IPS-18c (cell line): ENCODE data around the gene RNF44.
"Not testable (repeated sequence)": the region's sequence is repeated elsewhere in the genome, so short reads cannot be mapped to it uniquely, and the experiment has no call there.

Experiments
- H3K4me3 ChIP-seq: 2 replicates; pipeline ENCODE4 v1.7.0; 2013; ENCODE audit warnings: low read depth, mild to moderate bottlenecking, low read length, moderate library complexity; ENCODE audit not compliant: insufficient read depth
- H3K9me3 ChIP-seq: one replicate; pipeline ENCODE4 v1.6.1; 2013; ENCODE audit warnings: mild to moderate bottlenecking, low read length, moderate library complexity; ENCODE audit not compliant: control insufficient read depth, insufficient read depth

RNF44 gene

GRCh38 chr5:176508603-176509002 lies 28.6 kb downstream of the RNF44 start:
- no peaks in the 10 kb centered on the region for H3K9me3 ChIP-seq
- H3K4me3 ChIP-seq, result no peak overlapping the region

GRCh38 chr5:176507911-176508310 lies 29.3 kb downstream of the RNF44 start:
- no peaks in the 10 kb centered on the region for H3K9me3 ChIP-seq
- no peak overlapping the region for H3K4me3 ChIP-seq

- no peaks in the 10 kb centered on the region for H3K9me3 ChIP-seq
- H3K4me3 ChIP-seq, result no peak overlapping the region
Observed at GRCh38 chr5:176503496-176503895, 33.7 kb downstream of the RNF44 start.

GRCh38 chr5:176501333-176501732 lies 35.9 kb downstream of the RNF44 start:
- Histone ChIP-seq H3K9me3 (no peaks in the 10 kb centered on the region), H3K4me3 (no peak overlapping the region)

- no peak overlapping the region for H3K4me3 ChIP-seq
- H3K9me3 ChIP-seq, result no peaks in the 10 kb centered on the region
Observed at GRCh38 chr5:176500511-176500910, 36.7 kb downstream of the RNF44 start.

GRCh38 chr5:176499273-176499672 lies 37.9 kb downstream of the RNF44 start:
- H3K4me3 ChIP-seq, result no peak overlapping the region

GRCh38 chr5:176497852-176498251 lies 39.4 kb downstream of the RNF44 start:
- Histone ChIP-seq H3K9me3 (no peaks in the 10 kb centered on the region), H3K4me3 (no peak overlapping the region)

More at GRCh38 chr5:176499273-176499672, 37.9 kb downstream of the RNF44 start:
- no peaks in the 10 kb centered on the region for H3K9me3 ChIP-seq

GRCh38 chr5:176492431-176492830 lies 44.8 kb downstream of the RNF44 start:
- H3K4me3 ChIP-seq, result no peak overlapping the region
- H3K9me3 ChIP-seq, result no peaks in the 10 kb centered on the region

- H3K9me3 ChIP-seq, result no peaks in the 10 kb centered on the region
- no peak overlapping the region for H3K4me3 ChIP-seq
Observed at GRCh38 chr5:176491901-176492300, 45.3 kb downstream of the RNF44 start.

- no peak overlapping the region for H3K4me3 ChIP-seq
- H3K9me3 ChIP-seq, result no peaks in the 10 kb centered on the region
Observed at GRCh38 chr5:176491101-176491502, 46.1 kb downstream of the RNF44 start.

GRCh38 chr5:176490301-176490700 lies 46.9 kb downstream of the RNF44 start:
- H3K4me3 ChIP-seq, result no peak overlapping the region
- H3K9me3 ChIP-seq, result no peaks in the 10 kb centered on the region

GRCh38 chr5:176489077-176489476 lies 48.1 kb downstream of the RNF44 start:
- no peak overlapping the region for H3K4me3 ChIP-seq
- H3K9me3 ChIP-seq, result no peaks in the 10 kb centered on the region

- H3K9me3 ChIP-seq, H3K4me3 ChIP-seq: not testable (repeated sequence)
Observed at GRCh38 chr5:176487160-176487559, 50.0 kb downstream of the RNF44 start.

GRCh38 chr5:176486189-176486757 lies 50.9 kb downstream of the RNF44 start:
- H3K9me3 ChIP-seq, result no peaks in the 10 kb centered on the region
- no peak overlapping the region for H3K4me3 ChIP-seq

GRCh38 chr5:176485176-176485575 lies 52.0 kb downstream of the RNF44 start:
- no peaks in the 10 kb centered on the region for H3K9me3 ChIP-seq
- no peak overlapping the region for H3K4me3 ChIP-seq

GRCh38 chr5:176481711-176482110 lies 55.5 kb downstream of the RNF44 start:
- H3K4me3 ChIP-seq, result no peak overlapping the region
- H3K9me3 ChIP-seq, result no peaks in the 10 kb centered on the region
